ENCODE results near the gene SLC25A5. TPM values are rescaled to one million over a fixed set of nuclear protein-coding genes. Genes with fewer than 3 reads are reported as not detected.
"Not testable (repeated sequence)": the region's sequence is repeated elsewhere in the genome, so short reads cannot be mapped to it uniquely, and the experiment has no call there.

SLC25A5 gene
- total RNA-seq, 2 donors from 2014 or later = 153 to 157 TPM

DNA sequence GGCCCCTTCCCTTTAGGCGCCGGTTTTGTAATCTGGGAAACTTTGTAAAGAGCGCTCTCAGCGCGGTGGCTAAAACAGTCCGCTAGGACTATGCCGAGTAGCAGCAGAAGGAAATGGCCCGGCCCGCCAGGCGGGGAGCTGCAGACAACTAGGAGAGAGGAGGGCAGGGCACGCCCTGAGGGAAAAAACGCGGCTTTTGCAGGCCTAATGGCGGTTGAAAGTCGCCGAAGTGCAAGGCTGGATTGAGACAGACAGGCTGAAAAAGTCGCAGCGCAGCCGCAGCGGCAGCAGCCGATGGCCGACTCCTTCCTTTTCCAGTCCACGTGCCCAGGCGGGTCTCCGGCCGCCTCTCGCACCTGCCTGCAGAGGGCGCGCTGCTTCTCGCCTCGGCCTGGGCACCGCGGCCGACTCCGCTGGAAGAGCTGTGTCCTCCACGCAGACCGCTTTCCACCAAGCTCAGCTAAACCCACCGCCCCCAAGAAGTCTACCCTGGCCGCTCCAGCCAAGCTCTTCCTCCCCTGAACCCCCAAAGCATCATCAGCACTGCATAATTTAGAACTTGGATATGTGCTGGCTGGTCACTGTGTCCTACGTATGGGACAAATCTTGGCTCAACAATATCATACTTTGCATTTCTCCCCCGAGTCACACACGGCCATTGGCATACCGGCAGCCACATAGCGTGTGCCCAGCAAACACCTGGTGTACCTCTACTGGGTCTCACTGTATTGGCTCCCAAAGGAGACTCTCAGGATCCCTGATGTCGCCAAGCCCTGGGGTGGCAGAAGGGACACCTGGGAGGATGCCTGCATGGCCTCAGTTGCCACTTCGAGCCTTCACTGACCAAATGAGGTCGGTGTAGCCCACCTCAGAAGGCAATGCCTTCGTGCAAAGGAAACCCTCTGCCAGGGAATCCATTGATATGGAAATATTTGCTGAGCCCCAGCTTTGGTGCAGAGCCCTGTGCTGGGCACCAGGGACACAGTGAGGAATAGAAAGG, 14.5 kb downstream of the SLC25A5 start:
- DNase-seq (peak; percentile 46 to 53 (median 52)), ATAC-seq (peak; percentile 92)
- H3K9me3 ChIP-seq (ENCODE audit: control insufficient read depth, low read length, poor library complexity, severe bottlenecking) = no peaks in the 10 kb centered on the region
- H3K27me3 Mint-ChIP-seq = no peaks in the 10 kb centered on the region
- peak overlapping the region; percentile 83 for H3K4me3 Mint-ChIP-seq
- H3K36me3 Mint-ChIP-seq (ENCODE audit: low read depth) = no peaks in the 10 kb centered on the region
- peak overlapping the region; percentile 29 for H3K27ac Mint-ChIP-seq
- H3K4me1 Mint-ChIP-seq = no peaks in the 10 kb centered on the region

DNA sequence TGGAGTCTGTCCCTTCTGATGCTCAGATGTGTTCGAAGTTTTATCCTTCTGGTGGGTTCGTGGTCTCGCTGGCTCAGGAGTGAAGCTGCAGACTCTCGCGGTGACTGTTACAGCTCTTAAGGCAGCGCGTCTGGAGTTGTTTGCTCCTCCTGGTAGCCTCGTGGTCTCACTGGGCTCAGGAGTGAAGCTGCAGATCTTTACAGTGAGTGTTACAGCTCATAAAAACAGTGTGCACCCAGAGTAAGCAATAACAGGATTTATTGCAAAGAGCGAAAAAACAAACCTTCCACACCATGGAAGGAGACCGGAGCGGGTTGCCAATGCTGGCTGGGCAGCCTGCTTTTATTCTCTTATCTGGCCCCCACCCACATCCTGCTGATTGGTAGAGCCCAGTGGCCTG, 18.5 kb downstream of the SLC25A5 start:
- no peaks in the 10 kb centered on the region for H3K27me3 Mint-ChIP-seq
- ATAC-seq = no peak
- H3K27ac Mint-ChIP-seq = no peak overlapping the region
- no peaks in the 10 kb centered on the region for H3K9me3 ChIP-seq (ENCODE audit: control insufficient read depth, low read length, poor library complexity, severe bottlenecking)
- no peak for DNase-seq
- no peak overlapping the region for H3K4me3 Mint-ChIP-seq
- H3K36me3 Mint-ChIP-seq (ENCODE audit: low read depth) = no peaks in the 10 kb centered on the region
- no peaks in the 10 kb centered on the region for H3K4me1 Mint-ChIP-seq

DNA sequence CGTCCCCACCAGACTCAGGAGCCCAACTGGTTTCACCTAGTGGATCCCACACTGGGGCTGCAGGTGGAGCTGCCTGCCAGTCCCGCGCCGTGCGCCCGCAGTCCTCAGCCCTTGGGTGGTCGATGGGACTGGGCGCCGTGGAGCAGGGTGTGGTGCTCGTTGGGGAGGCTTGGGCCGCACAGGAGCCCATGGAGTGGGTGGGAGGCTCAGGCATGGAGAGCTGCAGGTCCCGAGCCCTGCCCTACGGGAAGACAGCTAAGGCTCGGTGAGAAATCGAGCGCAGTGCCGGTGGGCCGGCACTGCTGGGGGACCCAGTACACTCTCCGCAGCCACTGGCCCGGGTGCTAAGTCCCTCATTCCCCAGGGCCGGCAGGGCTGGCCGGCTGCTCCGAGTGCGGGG, 19.5 kb downstream of the SLC25A5 start:
- not testable (repeated sequence) for H3K36me3 Mint-ChIP-seq (ENCODE audit: low read depth); H3K4me3 Mint-ChIP-seq; H3K4me1 Mint-ChIP-seq; H3K27ac Mint-ChIP-seq; H3K9me3 ChIP-seq (ENCODE audit: control insufficient read depth, low read length, poor library complexity, severe bottlenecking); DNase-seq; H3K27me3 Mint-ChIP-seq; ATAC-seq

DNA sequence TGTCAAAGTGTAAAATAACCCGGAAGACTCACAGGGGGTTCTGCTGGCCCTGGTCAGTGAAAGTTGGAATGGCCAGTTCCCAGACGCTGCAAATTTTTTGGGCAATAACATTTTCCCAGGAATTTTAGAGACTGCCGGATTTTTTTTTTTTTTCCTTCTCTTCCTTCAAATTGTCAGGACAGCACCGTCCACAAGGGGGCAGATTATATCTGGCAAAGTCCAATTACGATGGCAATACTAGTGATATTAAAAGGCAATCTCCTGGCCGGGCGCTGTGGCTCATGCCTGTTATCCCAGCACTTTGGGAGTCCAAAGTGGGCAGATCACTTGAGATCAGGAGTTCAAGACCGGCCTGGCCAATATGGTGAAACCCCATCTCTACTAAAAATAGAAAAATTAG, 20.5 kb downstream of the SLC25A5 start:
- Mint-ChIP-seq H3K27ac (no peak overlapping the region), H3K4me1 (no peaks in the 10 kb centered on the region), H3K27me3 (no peaks in the 10 kb centered on the region), H3K36me3 (ENCODE audit: low read depth) (no peaks in the 10 kb centered on the region), H3K4me3 (no peak overlapping the region)
- DNase-seq (no peak), ATAC-seq (peak; percentile 37)
- H3K9me3 ChIP-seq (ENCODE audit: control insufficient read depth, low read length, poor library complexity, severe bottlenecking) = no peaks in the 10 kb centered on the region

DNA sequence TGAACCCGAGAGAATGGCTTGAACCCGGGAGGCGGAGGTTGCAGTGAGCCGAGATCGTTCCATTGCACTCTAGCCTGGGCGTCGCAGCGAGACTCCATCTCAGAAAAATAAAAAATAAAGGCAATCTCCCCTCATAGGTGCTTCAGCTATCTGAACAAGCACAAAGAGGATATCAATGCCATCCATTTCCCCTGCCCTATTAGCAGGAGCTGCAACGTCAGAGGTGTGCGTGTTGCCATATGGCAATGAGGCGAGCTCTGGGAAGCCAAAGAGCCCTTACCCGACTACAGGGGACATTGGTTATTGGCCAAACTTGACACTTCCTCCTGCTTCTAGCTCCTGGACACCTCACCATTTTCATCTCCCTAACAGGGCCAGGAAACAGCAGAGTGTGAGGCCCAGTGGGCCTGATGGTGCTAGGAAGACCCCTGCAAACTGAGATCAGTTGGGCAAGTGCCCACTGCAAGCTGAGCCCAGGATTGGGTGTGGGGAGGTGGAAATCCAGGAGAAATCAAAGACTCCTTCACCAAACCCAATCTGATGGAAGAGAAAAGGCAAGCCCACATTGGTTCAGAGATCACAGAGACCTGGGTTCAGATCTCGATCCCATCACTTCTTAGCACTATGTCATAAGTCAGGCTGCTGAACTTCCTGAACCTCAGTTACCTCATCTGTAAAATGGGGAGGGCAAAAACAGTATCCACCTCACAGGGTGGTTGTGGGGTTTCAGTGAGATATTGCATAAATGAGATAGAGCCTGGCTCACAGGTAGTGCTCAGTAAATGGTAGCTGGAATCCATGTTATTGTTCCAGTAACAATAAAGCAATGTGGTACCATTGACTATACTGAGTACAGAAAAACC, 21.2 kb downstream of the SLC25A5 start:
- no peak overlapping the region for H3K4me3 Mint-ChIP-seq
- no peak overlapping the region for H3K27ac Mint-ChIP-seq
- no peaks in the 10 kb centered on the region for H3K4me1 Mint-ChIP-seq
- DNase-seq (no peak), ATAC-seq (no peak)
- H3K9me3 ChIP-seq (ENCODE audit: control insufficient read depth, low read length, poor library complexity, severe bottlenecking) = no peaks in the 10 kb centered on the region
- no peaks in the 10 kb centered on the region for H3K36me3 Mint-ChIP-seq (ENCODE audit: low read depth)
- no peaks in the 10 kb centered on the region for H3K27me3 Mint-ChIP-seq

DNA sequence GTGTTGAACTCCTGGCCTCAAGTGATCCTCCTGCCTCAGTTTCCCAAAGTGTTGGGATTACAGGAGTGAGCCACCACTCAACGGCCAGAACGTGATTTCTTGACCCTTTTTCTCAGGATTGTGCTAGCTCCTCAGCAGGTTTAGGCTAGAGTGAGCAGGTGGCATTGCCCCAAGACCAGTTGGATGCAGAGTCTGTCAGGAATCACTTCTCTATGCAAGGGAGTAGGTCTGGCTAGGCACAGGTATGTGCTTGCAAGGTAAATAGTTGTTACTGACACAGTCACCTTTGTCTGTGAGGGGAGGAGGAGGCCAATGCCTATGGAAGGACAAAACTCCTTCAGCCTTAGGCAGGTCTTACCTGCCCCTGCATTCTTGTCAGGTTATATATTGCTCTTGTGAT, 24.2 kb downstream of the SLC25A5 start:
- ATAC-seq = no peak
- H3K27me3 Mint-ChIP-seq = no peaks in the 10 kb centered on the region
- H3K27ac Mint-ChIP-seq = no peak overlapping the region
- no peaks in the 10 kb centered on the region for H3K36me3 Mint-ChIP-seq (ENCODE audit: low read depth)
- DNase-seq = no peak
- no peak overlapping the region for H3K4me3 Mint-ChIP-seq
- H3K4me1 Mint-ChIP-seq = peaks cover 12% of the 10 kb centered on the region
- H3K9me3 ChIP-seq (ENCODE audit: control insufficient read depth, low read length, poor library complexity, severe bottlenecking) = no peaks in the 10 kb centered on the region

DNA sequence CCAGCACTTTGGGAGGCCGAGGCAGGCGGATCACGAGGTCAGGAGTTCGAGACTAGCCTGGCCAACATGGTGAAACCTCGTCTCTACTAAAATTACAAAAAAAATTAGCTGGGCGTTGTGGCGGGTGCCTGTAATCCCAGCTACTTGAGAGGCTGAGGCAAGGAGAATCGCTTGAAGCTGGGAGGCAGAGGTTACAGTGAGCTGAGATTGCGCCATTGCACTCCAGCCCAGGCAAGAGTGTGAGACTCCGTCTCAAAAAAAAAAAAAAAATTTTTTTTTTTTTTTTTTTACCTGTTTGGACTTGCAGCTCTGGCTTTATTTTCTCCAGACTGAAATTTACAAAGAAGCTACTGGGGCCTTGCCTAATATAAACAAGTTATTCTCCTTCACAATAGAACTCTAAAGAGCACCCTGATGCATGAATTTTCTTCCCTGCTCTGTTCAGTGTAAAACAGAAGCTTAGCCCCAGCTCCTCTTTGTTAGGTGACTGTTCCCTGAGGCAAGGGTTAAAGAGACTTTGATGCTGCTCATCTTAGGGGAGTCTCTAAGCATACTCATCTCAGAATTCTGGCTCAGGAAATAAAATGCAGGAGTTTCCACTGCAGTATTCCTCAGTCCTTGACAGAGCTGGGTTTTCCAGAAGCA, 25.7 kb downstream of the SLC25A5 start:
- not testable (repeated sequence) for ATAC-seq; H3K27me3 Mint-ChIP-seq; H3K27ac Mint-ChIP-seq; H3K36me3 Mint-ChIP-seq (ENCODE audit: low read depth); H3K4me3 Mint-ChIP-seq; DNase-seq; H3K9me3 ChIP-seq (ENCODE audit: control insufficient read depth, low read length, poor library complexity, severe bottlenecking)
- H3K4me1 Mint-ChIP-seq = peaks cover 12% of the 10 kb centered on the region

DNA sequence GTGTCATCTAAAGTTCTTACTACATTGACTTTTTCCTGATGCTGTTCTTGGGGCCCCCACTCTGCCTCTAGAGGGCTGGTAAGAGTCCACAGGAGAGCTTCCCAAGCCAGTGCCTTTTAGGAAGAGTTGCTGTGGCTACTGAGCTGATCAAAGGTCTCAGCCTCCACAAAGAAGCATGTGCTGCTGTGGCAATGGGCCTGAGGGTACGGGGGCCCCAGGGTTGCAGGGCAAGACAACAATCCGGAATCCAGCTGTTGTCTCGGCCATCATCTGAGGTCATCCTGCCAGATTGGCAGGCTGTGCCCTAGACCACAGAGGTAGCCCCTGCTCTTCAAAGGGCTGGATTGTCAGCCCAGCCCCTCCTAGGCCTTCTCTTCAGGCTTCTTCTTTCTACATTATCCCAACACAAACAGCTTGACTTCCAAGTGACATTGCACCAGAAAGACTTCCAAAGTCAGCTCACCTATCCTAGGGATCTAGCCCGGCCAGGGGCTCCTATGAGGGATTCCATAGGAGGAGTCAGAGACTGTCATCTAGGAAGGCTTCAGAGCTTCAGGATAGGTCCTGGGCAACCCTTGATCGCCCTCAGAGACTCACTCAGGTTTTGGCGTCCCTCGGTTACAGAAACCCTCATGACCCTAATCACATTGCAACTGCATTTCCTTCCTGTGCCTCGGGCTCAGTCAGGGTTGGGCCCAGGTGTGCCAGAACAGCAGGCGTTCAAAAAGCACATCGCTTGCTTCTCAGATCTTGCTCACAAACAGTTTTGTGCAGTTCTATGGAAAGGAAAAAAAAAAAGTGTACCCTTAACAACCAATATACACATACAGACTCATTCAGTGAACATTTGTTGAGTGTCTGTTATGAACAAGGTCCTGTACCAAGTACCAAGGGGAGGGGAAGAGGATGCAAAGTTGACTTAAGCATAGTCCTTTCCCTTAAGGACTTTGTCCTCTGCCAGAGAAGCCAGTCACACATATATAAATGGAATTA, 27.8 kb downstream of the SLC25A5 start:
- peaks cover 12% of the 10 kb centered on the region for H3K4me1 Mint-ChIP-seq
- ATAC-seq (peak; percentile 76), DNase-seq (no peak)
- H3K36me3 Mint-ChIP-seq (ENCODE audit: low read depth) = no peaks in the 10 kb centered on the region
- H3K9me3 ChIP-seq (ENCODE audit: control insufficient read depth, low read length, poor library complexity, severe bottlenecking) = no peaks in the 10 kb centered on the region
- no peak overlapping the region for H3K4me3 Mint-ChIP-seq
- no peaks in the 10 kb centered on the region for H3K27me3 Mint-ChIP-seq
- H3K27ac Mint-ChIP-seq = peak overlapping the region; percentile 87

DNA sequence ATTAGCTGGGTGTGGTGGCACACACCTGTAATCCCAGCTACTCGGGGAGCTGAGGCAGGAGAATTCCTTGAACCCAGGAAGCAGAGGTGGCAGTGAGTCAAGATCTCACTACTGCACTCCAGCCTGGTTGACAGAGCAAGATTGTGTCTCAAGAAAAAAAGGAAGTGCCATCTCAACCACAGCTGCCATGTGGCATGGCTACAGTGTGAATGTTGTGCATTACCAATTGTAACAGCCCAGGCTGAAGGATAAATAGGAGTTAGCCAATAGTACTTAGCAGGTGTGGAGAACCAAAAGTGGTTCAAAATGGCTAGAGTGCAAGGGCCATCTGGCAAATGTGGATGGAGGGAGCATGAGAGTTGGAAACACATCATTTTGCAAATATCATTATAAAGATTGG, 28.9 kb downstream of the SLC25A5 start:
- H3K36me3 Mint-ChIP-seq (ENCODE audit: low read depth) = no peaks in the 10 kb centered on the region
- H3K4me3 Mint-ChIP-seq = no peak overlapping the region
- no peaks in the 10 kb centered on the region for H3K27me3 Mint-ChIP-seq
- no peaks in the 10 kb centered on the region for H3K9me3 ChIP-seq (ENCODE audit: control insufficient read depth, low read length, poor library complexity, severe bottlenecking)
- H3K27ac Mint-ChIP-seq = peak overlapping the region; percentile 87
- no peak for ATAC-seq
- DNase-seq = no peak
- H3K4me1 Mint-ChIP-seq = peaks cover 15% of the 10 kb centered on the region

DNA sequence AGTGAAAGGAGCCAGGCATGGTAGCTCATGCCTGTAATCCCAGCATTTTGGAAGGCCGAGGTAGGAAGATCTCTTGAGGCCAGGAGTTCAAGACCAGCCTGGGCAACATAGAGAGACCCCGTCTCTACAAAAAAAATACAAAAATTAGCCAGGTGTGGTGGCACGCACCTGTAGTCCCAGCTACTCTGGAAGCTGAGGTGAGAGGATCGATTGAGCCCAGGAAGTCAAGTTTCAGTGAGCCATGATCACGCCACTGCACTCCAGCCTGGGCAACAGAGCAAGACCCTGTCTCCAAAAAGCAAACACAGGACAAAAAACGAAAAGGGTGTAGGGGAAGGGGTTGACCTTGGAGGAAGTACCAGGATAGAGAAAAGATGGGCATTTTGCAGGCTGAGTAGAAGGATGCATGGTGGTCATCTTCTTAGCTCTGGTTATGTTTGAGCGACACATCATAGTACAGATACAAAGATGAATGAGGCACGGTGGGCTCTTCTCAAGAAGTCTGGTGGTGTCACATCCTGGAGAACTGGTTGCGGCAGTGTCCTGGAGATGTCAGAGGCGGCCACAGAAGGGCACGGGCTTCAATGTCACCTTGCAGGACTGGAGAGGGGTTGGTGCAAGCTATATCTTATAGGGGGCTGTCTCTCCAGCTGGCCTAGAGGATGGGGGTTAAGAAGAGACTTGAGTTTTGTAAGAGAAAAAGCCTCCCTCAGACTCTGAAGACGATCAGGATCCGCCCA, 32.0 kb downstream of the SLC25A5 start:
- H3K9me3 ChIP-seq (ENCODE audit: control insufficient read depth, low read length, poor library complexity, severe bottlenecking) = no peaks in the 10 kb centered on the region
- Mint-ChIP-seq H3K36me3 (ENCODE audit: low read depth) (no peaks in the 10 kb centered on the region), H3K4me3 (no peak overlapping the region), H3K4me1 (peaks cover 18% of the 10 kb centered on the region), H3K27ac (peak overlapping the region; percentile 49), H3K27me3 (no peaks in the 10 kb centered on the region)
- no peak for DNase-seq
- no peak for ATAC-seq

DNA sequence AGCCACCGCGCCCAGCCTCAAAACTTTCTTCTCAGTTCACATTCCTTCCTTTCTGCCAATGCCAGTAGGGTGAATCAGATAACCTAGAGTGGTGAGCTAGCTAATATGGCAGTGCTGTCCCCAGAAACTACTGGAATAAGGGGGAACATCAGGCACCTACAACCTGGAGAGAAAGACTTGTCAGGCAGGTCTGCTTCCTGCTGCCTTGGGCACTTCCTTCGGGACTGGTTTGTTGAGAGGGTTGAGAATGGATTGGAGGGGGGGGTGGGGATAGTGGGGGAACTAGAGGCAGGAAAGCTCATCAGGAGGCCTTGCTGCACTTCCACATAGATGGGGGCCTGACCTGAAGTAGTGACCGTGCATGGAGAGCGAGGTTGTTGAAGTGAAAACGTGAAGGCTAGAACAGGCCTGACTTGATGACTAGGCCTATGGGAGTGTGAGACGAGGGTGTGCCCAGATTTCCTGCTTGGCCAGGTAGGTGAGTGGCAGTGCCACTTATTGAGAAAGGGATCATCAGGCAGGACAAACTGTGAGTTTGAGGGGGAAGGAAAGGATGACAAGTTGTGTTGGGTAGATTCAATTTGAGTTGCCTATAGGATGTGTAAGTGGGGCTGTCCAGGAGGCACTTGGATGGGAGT, 33.4 kb downstream of the SLC25A5 start:
- H3K9me3 ChIP-seq (ENCODE audit: control insufficient read depth, low read length, poor library complexity, severe bottlenecking) = no peaks in the 10 kb centered on the region
- ATAC-seq = no peak
- no peaks in the 10 kb centered on the region for H3K27me3 Mint-ChIP-seq
- peaks cover 12% of the 10 kb centered on the region for H3K4me1 Mint-ChIP-seq
- H3K27ac Mint-ChIP-seq = no peak overlapping the region
- H3K4me3 Mint-ChIP-seq = no peak overlapping the region
- DNase-seq = no peak
- H3K36me3 Mint-ChIP-seq (ENCODE audit: low read depth) = no peaks in the 10 kb centered on the region

Data from T-helper 17 cell (primary cell).